Panc1 (cell line): ENCODE results near the gene FIG4.

Source experiments
- CTCF ChIP-seq: fragments of 450-650 bp; IDR thresholded peaks from 2 replicates; pipeline ENCODE4 v1.5.1; 2017; ENCODE audit warnings: mild to moderate bottlenecking
- TCF7L2 ChIP-seq: IDR thresholded peaks from 2 replicates; pipeline ENCODE4 v1.6.1; 2011; ENCODE audit warnings: mild to moderate bottlenecking, low read depth, low read length, inconsistent platforms

- TF ChIP-seq CTCF (no peak), TCF7L2 (no peak)
These were observed 161.6 kb downstream of the FIG4 start for GRCh38 chr6:109852713-109853112.
